GM19372 (cell line): Measurements from ENCODE around the gene ANKDD1A.

Experiments used
- ATAC-seq: cut with Tn5 transposase; IDR thresholded peaks from one replicate; pipeline ENCODE4 v1.9.1; 2021; ENCODE audit warnings: mild to moderate bottlenecking, low read depth, moderate library complexity; ENCODE audit not compliant: unreplicated experiment

The ANKDD1A gene

GRCh38 chr15:64959128-64959527, 47.4 kb downstream of the ANKDD1A start:
- no peak for ATAC-seq

- ATAC-seq: no peak
Measured at GRCh38 chr15:64960153-64960552, 48.5 kb downstream of the ANKDD1A start.

- ATAC-seq: no peak
Measured at GRCh38 chr15:64961013-64961412, 49.3 kb downstream of the ANKDD1A start.

GRCh38 chr15:64969401-64969800, 57.7 kb downstream of the ANKDD1A start:
- ATAC-seq: no peak

GRCh38 chr15:64970698-64971097, 59.0 kb downstream of the ANKDD1A start:
- ATAC-seq: no peak

GRCh38 chr15:64975390-64975789, 63.7 kb downstream of the ANKDD1A start:
- no peak for ATAC-seq

- ATAC-seq: no peak
Measured at GRCh38 chr15:64979252-64979710, 67.6 kb downstream of the ANKDD1A start.

- ATAC-seq: no peak
Measured at GRCh38 chr15:64981812-64982431, 70.2 kb downstream of the ANKDD1A start.

GRCh38 chr15:64982472-64982871, 70.8 kb downstream of the ANKDD1A start:
- no peak for ATAC-seq

GRCh38 chr15:64985366-64986033, 73.8 kb downstream of the ANKDD1A start:
- ATAC-seq: no peak

GRCh38 chr15:64987136-64987535, 75.4 kb downstream of the ANKDD1A start:
- ATAC-seq: no peak

- peak; percentile 97 for ATAC-seq
Measured at GRCh38 chr15:64989416-64990167, 77.9 kb downstream of the ANKDD1A start, which contains the start of gene SPG21. Gene SPG21 (minus strand): TSS chr15:64989914. CDS start chr15:64983569, 6,345 bp downstream.

- no peak for ATAC-seq
Measured at GRCh38 chr15:64990168-64990470, 78.4 kb downstream of the ANKDD1A start.

- no peak for ATAC-seq
Measured at GRCh38 chr15:64991536-64992135, 79.9 kb downstream of the ANKDD1A start.

GRCh38 chr15:64993290-64993689, 81.6 kb downstream of the ANKDD1A start:
- ATAC-seq: no peak

GRCh38 chr15:64997066-64997465, 85.4 kb downstream of the ANKDD1A start:
- ATAC-seq: no peak

- no peak for ATAC-seq
Measured at GRCh38 chr15:64997745-64998375, 86.2 kb downstream of the ANKDD1A start.

GRCh38 chr15:65004993-65005392, 93.3 kb downstream of the ANKDD1A start:
- no peak for ATAC-seq

GRCh38 chr15:65006876-65007275, 95.2 kb downstream of the ANKDD1A start:
- ATAC-seq: no peak
